ENCODE measurements around the gene CTSF. TPM values are rescaled to one million over a fixed set of nuclear protein-coding genes. Genes with fewer than 3 reads are reported as not detected.

Gene CTSF
- total RNA-seq, 2 donors from 2014 or later: 5.0 to 18.6 TPM

GRCh38 chr11:66539170-66539869 is 29.1 kb downstream of the CTSF start:
- H3K4me3 ChIP-seq (ENCODE audit: low read length): no peak overlapping the region
- H3K4me1 ChIP-seq (ENCODE audit: control insufficient read depth, insufficient read depth, low read length): no peaks in the 10 kb centered on the region
- peaks cover 11% of the 10 kb centered on the region for H3K4me1 Mint-ChIP-seq
- H3K36me3 Mint-ChIP-seq (ENCODE audit: low read depth): peaks cover 47% of the 10 kb centered on the region
- H3K4me3 Mint-ChIP-seq: no peak overlapping the region
- H3K9ac ChIP-seq (ENCODE audit: extremely low read depth, low read length, poor library complexity, severe bottlenecking): no peak overlapping the region
- H3K9me3 Mint-ChIP-seq: no peaks in the 10 kb centered on the region
- no peak for TF ChIP-seq CTCF (conservative IDR thresholded peaks at IDR 0.05)
- H3K27me3 Mint-ChIP-seq (ENCODE audit: insufficient read depth): no peaks in the 10 kb centered on the region
- H3K27ac ChIP-seq (ENCODE audit: low read depth, low read length): peak overlapping the region; percentile 5
- H3K36me3 ChIP-seq (ENCODE audit: control insufficient read depth, insufficient read depth, low read length): peaks cover 8% of the 10 kb centered on the region
- DNase-seq: no peak
- H3K27ac Mint-ChIP-seq: peak overlapping the region; percentile 17
- no peaks in the 10 kb centered on the region for H3K9me3 ChIP-seq (ENCODE audit: control insufficient read depth, low read length)
- no peaks in the 10 kb centered on the region for H3K27me3 ChIP-seq (ENCODE audit: control insufficient read depth, insufficient read depth, low read length, poor library complexity, severe bottlenecking)
- WGBS, 2 experiments (ENCODE audit: insufficient coverage in 1 of 2, insufficient read length in 1 of 2): 88 to 91% methylated on average over 14 to 16 of the region's 16 CpGs

- H3K27me3 ChIP-seq (ENCODE audit: control insufficient read depth, insufficient read depth, low read length, poor library complexity, severe bottlenecking): no peaks in the 10 kb centered on the region
- H3K36me3 Mint-ChIP-seq (ENCODE audit: low read depth): peaks cover 30% of the 10 kb centered on the region
- H3K4me1 Mint-ChIP-seq: no peaks in the 10 kb centered on the region
- no peaks in the 10 kb centered on the region for H3K4me1 ChIP-seq (ENCODE audit: control insufficient read depth, insufficient read depth, low read length)
- H3K4me3 Mint-ChIP-seq: no peak overlapping the region
- no peaks in the 10 kb centered on the region for H3K9me3 Mint-ChIP-seq
- no peak overlapping the region for H3K27ac ChIP-seq (ENCODE audit: low read depth, low read length)
- no peak for DNase-seq
- no peak overlapping the region for H3K4me3 ChIP-seq (ENCODE audit: low read length)
- 86 to 90% methylated on average over 3 to 5 of the region's 6 CpGs for WGBS, 2 experiments (ENCODE audit: insufficient coverage in 1 of 2, insufficient read length in 1 of 2)
- no peaks in the 10 kb centered on the region for H3K9me3 ChIP-seq (ENCODE audit: control insufficient read depth, low read length)
- H3K9ac ChIP-seq (ENCODE audit: extremely low read depth, low read length, poor library complexity, severe bottlenecking): no peak overlapping the region
- no peak for TF ChIP-seq CTCF (conservative IDR thresholded peaks at IDR 0.05)
- H3K27me3 Mint-ChIP-seq (ENCODE audit: insufficient read depth): no peaks in the 10 kb centered on the region
- H3K27ac Mint-ChIP-seq: no peak overlapping the region
- H3K36me3 ChIP-seq (ENCODE audit: control insufficient read depth, insufficient read depth, low read length): peaks cover 8% of the 10 kb centered on the region
These were observed 35.6 kb downstream of the CTSF start for GRCh38 chr11:66532784-66533183.

GRCh38 chr11:66531841-66532240 is 36.6 kb downstream of the CTSF start:
- peaks cover 30% of the 10 kb centered on the region for H3K36me3 Mint-ChIP-seq (ENCODE audit: low read depth)
- no peak overlapping the region for H3K27ac Mint-ChIP-seq
- DNase-seq: no peak
- Histone ChIP-seq H3K27ac (ENCODE audit: low read depth, low read length) (no peak overlapping the region), H3K4me3 (ENCODE audit: low read length) (no peak overlapping the region), H3K9me3 (ENCODE audit: control insufficient read depth, low read length) (no peaks in the 10 kb centered on the region), H3K4me1 (ENCODE audit: control insufficient read depth, insufficient read depth, low read length) (no peaks in the 10 kb centered on the region), H3K9ac (ENCODE audit: extremely low read depth, low read length, poor library complexity, severe bottlenecking) (no peak overlapping the region), H3K36me3 (ENCODE audit: control insufficient read depth, insufficient read depth, low read length) (peaks cover 8% of the 10 kb centered on the region), H3K27me3 (ENCODE audit: control insufficient read depth, insufficient read depth, low read length, poor library complexity, severe bottlenecking) (no peaks in the 10 kb centered on the region)
- H3K9me3 Mint-ChIP-seq: no peaks in the 10 kb centered on the region
- H3K27me3 Mint-ChIP-seq (ENCODE audit: insufficient read depth): no peaks in the 10 kb centered on the region
- no peak for TF ChIP-seq CTCF (conservative IDR thresholded peaks at IDR 0.05)
- H3K4me1 Mint-ChIP-seq: no peaks in the 10 kb centered on the region
- H3K4me3 Mint-ChIP-seq: no peak overlapping the region
- 90 to 93% methylated on average over 6 to 11 of the region's 11 CpGs for WGBS, 2 experiments (ENCODE audit: insufficient coverage in 1 of 2, insufficient read length in 1 of 2)
